OCI-LY1 (cell line): ENCODE measurements around the gene DISP1.

Experiments used
- EZH2 ChIP-seq: fragments of 200-600 bp; sonication (generic), shearing (Covaris generic); IDR thresholded peaks from 2 replicates; pipeline ENCODE4 v1.8.0; 2017; ENCODE audit warnings: borderline replicate concordance, mixed run types, mild to moderate bottlenecking, antibody characterized with exemption, low read length, moderate library complexity, mixed read lengths
- TF ChIP-seq, protein P1 (sequence below): fragments of 200-600 bp; sonication (generic), shearing (Covaris generic); IDR thresholded peaks from 2 replicates; pipeline ENCODE4 v1.5.1; 2017; ENCODE audit warnings: mild to moderate bottlenecking, antibody characterized with exemption, low read length, moderate library complexity, mixed read lengths

DNA sequence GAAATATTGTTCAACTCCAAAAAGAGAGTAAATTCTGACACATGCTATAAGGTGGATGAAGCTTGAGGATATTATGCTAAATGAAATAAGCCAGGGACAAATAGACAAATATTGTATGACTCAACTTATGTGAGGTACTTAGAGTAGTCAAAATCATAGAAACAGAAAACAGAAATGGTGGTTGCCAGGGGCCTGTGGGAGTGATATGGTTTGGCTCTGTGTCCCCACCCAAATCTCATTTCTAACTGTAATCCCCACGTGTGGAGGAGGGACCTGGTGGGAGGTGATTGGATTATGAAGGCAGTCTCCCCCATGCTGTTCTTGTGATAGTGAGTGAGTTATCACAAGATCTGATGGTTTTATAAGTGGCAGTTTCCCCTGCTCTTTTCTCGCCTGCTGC is 24.7 kb upstream of the DISP1 start:
- TF ChIP-seq, protein P1, sequence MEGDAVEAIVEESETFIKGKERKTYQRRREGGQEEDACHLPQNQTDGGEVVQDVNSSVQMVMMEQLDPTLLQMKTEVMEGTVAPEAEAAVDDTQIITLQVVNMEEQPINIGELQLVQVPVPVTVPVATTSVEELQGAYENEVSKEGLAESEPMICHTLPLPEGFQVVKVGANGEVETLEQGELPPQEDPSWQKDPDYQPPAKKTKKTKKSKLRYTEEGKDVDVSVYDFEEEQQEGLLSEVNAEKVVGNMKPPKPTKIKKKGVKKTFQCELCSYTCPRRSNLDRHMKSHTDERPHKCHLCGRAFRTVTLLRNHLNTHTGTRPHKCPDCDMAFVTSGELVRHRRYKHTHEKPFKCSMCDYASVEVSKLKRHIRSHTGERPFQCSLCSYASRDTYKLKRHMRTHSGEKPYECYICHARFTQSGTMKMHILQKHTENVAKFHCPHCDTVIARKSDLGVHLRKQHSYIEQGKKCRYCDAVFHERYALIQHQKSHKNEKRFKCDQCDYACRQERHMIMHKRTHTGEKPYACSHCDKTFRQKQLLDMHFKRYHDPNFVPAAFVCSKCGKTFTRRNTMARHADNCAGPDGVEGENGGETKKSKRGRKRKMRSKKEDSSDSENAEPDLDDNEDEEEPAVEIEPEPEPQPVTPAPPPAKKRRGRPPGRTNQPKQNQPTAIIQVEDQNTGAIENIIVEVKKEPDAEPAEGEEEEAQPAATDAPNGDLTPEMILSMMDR, result no peak
- no peak for TF ChIP-seq EZH2
